GM18870 (cell line): ENCODE results near the gene RBP7.
A peak's percentile ranks its signal among the peaks of the same experiment; 100 is the strongest.
"Not testable (repeated sequence)": the region's sequence is repeated elsewhere in the genome, so short reads cannot be mapped to it uniquely, and the experiment has no call there.

Source experiments
- ATAC-seq: cut with Tn5 transposase; IDR thresholded peaks from one replicate; pipeline ENCODE4 v1.9.1; 2021; ENCODE audit warnings: moderate library complexity; ENCODE audit not compliant: unreplicated experiment

Gene RBP7

DNA sequence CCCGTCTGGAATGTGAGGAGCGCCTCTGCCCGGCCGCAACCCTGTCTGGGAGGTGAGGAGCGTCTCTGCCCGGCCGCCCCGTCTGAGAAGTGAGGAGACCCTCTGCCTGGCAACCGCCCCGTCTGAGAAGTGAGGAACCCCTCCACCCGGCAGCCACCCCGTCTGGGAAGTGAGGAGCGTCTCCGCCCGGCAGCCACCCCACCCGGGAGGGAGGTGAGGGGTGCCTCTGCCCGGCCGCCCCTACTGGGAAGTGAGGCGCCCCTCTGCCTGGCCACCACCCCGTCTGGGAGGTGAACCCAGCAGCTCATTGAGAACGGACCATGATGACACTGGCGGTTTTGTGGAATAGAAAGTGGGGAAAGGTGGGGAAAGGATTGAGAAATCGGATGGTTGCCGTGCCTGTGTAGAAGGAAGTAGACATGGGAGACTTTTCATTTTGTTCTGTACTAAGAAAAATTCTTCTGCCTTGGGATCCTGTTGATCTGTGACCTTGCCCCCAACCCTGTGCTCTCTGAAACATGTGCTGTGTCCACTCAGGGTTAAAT lies 32.0 kb downstream of the RBP7 start:
- ATAC-seq: not testable (repeated sequence)

DNA sequence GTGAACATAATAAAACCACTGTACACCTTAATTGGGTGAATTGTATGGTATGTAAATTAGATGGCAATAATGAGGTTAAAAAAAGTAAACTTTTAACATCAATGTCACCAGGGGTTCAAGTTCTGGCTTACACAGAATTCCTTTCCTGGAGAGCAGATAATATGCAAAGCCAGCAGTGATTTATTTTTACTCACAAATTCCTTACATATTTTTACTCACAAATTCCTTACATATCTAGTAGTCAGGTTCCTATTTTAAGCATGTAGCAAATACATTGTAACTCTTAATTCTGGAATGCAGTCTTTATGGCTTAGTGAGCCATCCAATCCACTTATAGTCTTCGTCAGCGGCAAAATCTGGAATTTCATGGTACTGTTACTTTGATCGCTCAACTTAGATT lies 34.4 kb downstream of the RBP7 start:
- no peak for ATAC-seq

DNA sequence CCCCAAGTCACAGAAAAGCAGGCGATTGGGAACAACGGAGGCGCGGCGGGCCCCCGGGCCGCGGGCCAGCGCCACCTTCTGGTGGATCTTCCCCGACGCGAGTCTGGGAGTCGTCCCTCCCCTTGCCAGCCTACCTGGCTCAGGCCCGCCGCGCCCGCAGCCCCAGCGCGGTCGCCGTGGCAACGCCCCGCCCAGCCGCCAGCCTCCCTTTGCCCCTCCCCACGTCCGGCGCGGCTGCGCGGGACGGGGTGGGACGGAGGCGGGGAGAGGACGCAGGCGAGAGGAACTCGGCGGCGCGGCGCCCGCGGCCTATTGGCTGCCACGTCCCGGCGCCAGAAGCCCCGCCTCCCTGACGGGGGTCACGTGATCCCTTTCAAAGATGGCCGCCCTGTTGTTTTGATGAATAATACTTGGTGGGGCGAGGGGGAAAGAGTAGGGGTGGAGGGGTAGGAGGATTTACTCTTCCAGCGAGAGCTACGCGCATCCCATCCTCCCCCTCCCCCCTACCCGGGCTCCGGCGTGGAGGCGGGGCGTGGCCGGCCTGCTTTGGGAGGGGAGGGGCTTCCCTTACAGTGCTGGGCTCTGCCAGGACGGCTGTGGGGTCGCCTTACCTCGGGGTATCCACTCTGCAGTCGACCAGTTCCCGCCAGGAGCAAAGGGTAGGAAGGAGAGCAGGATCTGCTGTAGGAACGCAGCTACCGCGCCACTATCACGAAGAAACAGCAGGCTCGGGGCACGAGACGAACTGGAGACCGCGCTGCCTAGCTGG lies 35.7 kb downstream of the RBP7 start, which contains the start of gene UBE4B:
UBE4B (plus strand) TSS at position 369 of the 769 bp plus-strand sequence. CDS start 713 bp downstream, outside the sequence.
- ATAC-seq: peak; percentile 79

DNA sequence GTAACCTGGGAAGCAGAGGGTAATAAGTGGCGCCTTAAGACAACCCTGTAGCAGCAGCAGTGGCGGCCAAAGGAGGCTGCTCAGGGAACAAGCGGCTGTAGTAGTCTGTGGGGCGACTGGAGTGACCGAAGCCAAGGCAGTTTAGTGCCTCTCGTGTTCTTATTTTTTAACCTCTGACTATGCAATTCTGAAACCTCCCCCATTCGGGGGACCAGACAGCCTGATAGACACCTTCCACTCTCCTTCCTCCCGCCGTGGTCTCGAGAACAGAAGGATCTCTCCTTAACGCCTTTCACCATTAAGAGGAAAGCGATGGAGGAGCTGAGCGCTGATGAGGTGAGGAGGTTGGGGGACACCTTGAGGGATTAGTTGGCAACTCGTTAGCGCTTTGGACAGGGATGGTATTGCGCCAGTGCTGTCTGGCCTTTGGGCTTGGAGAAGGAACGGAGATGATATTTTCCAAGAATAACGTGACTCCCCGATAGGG lies 36.4 kb downstream of the RBP7 start:
- peak; percentile 6 for ATAC-seq

DNA sequence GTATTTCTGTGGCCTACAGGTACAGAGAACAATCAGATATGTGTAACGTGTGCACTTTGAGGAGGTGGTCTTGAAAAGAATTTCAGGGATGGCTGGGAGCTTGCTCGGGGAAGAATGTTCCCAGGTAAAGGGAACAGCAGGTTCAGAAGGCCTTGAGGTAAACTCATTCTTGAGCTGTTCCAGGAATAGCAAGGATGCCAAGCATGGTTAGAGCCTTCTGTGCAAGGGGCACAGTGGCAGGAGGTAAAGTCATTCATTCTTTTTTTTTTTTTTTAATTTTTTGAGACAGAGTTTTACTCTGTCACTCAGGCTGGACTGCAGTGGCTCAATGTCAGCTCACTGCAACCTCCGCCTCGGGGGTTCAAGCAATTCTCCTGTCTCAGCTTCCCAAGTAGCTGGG lies 45.7 kb downstream of the RBP7 start:
- no peak for ATAC-seq

DNA sequence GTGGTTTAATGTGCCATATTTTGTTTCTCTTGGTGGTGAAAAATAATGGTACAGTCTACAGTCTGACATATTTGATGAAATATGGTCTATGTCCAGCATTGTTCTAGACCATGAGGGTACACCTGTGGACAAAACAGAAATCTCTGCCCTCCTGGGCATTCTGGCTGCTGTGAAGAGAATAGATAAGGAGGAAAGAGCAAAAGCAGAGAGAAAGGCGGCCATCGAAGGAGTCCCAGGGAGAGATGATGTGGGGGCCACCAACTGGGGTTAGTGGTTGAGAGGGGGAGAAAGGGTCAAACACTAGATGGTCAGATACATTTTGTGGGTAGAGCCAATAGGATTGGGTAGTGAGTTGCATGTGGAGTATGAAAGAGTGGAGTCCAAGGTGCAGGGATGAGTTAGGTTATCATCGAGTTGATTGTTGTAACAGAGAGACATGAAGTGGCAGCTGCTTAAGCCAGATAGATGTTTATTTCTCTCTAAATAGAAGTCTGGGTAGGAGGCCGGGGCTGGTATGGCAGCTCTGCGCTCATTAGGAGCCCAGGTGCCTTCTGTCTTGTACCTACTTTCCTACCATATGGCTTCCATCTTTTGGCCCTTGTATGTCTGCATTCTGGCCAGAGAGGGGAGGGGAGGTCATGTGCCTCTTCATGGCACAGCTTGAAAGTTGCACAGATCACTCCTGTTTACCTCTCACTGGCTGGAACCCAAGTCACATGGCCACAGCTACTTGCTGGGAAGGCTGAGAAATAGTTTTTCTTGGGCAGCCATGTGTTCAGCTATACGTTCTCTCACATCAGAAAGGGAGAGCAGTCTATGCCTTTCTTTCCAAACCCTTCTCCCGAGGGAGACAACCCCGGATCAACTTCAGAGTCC lies 48.7 kb downstream of the RBP7 start:
- ATAC-seq: no peak

DNA sequence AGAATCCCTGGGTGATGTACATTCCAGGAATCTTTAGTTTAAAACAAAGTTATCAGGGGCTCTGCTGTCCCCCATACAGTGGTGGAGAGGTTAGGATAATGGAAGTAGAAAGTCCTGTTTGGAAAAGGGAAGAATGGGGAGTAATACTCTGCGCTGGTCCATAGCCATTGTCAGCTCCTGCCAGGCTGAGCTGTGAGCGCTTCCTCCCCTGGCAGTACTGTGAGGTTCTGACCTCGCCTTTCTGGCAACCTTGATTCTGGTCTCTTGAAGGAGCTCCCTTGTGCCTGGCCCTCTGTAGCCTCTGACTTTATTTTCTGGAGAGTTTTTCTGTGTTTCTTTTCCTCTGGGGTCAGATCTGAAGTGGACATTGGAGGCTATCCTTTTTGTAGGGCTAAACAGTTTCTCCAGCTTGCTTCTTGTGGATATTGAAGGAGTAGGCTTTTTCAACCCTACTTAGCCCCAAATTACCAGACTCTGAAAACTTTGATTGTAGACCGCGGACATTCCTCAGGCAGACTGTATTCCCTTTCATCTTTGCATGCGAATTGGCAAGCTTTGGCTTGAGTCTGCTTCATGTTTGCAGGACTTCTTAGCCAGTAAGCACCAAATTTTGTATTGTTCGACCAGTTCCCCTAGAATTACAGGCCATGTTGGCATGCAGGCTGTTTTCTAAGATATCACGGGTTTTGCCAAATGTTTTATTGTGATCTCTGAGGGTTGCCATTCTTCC lies 49.5 kb downstream of the RBP7 start:
- ATAC-seq: no peak

DNA sequence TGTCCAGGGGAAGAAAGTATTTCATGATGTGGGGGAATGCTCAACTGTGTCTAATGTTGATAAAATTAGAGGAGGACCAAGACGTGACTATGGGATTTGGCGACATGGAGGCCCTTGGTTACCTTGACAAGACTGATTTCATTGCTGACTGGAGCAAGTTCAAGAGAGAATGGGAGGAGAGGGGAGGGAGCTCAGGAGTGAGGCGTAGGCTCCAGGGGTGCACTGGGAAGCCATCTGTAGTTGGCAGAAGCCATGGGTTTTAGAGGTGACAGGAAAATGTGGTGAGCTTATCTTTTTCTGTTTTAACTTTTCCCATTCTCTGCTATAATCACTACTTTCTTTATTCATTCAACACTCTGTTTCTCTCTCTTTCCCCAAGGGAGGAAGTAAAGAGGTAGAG lies 51.6 kb downstream of the RBP7 start:
- no peak for ATAC-seq

DNA sequence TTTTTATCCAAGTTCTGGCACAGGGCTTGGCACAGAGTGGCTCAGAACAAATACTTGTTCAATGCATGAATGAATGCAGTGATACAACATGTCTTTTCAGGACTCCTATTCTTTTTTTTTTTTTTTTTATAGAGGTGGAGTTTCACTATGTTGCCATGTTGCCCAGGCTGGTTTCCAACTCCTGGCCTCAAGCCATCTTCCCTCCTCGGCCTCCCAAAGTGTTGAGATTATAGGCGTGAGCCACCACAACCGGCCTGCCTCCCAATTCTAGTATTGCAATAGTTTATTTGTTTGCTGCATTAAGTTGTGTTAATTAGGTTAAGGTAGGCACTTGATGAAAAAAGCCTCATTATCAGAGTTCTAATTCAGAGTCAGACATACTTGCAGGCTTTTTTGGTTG lies 53.6 kb downstream of the RBP7 start:
- ATAC-seq: no peak

DNA sequence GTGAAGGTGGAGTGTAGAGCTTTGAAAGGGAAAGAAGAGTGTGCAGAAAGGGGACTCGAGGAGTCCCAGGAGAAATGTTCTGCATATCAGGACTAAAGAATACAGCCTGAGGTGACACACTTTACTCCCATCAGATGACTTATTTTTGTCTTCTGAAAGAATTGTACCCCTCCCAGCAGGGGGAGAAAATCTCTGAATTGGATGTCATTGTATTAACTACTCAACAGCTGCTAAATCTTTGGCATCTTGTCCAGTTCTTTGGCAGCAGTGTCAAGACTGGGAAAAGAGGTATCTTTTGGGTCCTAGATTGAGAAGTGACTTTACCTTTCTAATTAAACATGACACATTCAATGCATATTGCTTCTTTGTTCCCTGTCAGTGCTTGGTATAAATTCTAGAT lies 54.6 kb downstream of the RBP7 start:
- ATAC-seq: no peak

DNA sequence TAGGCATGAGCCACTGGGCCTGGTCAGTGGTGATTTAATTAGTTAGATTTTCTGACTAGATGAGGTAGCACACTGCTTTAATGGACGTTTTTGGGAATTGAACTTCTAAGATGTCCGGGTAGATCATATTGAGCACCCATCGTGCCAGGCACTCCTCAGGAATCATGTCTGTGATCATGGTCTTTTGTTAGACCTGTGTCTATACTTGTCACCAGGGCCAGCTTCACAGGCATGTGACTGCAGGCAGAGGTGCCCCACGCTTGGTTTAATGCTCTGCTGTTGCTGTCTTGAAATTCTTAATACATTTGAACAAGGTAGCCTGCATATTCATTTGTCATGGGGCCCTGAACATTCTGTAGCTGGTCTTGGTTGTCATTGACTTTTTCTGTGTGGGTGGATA lies 55.3 kb downstream of the RBP7 start:
- ATAC-seq: no peak

DNA sequence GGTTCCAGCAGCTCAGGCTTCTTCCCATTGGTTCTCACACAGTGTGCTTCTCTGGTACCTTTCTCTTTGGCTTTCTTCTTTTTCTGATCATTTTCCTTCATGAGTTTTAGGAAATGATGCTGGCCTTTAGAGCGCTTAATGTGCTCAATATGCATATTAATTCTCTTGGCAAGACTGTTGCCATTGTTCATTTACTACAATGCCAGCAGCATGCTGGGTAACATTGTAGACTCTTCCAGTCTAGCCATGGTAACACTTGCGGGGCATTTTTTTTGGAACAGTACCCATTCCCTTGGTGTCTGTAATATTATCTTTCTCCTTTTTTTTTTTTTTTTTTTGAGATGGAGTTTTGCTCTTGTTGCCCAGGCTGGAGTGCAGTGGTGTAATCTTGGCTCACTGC lies 57.4 kb downstream of the RBP7 start:
- ATAC-seq: no peak

DNA sequence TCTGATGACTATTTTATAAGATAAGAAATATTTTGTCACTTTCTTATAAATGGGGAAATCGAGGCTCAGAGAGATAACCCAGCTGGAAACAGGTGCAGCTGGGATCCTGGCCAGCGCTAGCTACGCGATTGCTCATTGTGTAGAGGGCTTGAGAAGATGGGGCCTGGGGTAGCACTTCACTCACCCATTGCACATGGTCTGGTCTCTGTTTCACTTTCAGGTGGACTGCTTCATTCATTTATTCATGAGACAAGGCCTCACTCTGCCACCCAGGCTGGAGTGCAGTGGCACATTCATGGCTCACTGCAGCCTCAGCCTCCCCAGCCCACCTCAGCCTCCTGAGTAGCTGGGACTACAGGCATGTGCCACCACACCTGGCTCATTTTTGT lies 59.6 kb downstream of the RBP7 start:
- no peak for ATAC-seq

DNA sequence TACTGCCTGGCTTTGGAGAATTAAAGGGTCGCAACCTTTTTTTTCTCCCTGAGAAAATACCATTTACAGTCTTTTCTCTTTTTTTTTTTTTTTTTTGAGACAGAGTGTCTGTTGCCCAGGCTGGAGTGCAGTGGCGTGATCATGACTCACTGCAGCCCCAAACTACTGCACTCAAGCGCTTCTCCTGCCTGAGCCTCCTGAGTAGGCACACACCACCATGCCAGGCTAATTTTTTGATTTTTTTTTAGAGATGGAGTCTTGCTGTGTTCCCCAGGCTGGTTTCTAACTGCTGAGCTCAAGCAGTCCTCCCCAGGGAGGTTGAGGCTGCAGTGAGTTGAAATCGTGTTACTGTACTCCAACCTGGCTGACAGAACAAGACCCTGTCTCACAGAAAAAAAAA lies 60.3 kb downstream of the RBP7 start:
- ATAC-seq: no peak

DNA sequence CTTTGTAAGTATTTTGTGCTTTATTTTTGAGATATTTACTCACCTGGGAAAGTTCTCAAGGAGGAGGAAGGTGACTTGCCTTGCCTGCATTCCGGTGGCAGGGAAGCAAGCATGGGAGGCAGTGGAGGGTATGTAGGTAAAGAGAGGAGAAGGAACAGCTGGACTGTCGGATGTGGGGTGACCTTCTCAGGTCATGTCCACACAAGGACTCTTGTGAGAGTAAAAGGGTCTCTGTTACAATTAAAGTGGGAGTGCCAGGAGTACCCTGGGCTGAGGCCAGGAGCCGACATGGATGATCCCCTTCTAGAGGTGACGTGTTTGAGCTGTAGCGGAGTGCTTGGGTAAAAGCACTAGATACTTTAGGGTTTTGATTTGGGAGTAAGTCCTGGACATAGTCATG lies 60.8 kb downstream of the RBP7 start:
- no peak for ATAC-seq

DNA sequence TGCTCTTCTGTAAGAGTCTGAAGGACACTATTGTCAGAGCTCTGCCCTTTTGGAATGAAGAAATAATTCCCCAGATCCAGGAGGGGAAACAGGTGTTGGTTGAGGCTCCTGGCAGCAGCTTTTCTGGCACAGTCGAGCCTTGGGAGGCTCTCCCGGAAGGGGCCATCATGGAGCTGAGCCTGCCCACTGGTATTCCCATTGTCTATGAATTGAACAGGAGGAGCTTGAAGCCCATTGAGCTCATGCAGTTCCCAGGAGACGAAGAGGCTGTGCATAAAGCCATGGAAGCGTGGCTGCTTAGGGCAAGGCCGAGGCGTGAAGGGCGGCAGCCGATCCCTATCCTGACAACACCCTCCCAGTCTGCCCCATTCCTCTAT lies 62.3 kb downstream of the RBP7 start:
- no peak for ATAC-seq

DNA sequence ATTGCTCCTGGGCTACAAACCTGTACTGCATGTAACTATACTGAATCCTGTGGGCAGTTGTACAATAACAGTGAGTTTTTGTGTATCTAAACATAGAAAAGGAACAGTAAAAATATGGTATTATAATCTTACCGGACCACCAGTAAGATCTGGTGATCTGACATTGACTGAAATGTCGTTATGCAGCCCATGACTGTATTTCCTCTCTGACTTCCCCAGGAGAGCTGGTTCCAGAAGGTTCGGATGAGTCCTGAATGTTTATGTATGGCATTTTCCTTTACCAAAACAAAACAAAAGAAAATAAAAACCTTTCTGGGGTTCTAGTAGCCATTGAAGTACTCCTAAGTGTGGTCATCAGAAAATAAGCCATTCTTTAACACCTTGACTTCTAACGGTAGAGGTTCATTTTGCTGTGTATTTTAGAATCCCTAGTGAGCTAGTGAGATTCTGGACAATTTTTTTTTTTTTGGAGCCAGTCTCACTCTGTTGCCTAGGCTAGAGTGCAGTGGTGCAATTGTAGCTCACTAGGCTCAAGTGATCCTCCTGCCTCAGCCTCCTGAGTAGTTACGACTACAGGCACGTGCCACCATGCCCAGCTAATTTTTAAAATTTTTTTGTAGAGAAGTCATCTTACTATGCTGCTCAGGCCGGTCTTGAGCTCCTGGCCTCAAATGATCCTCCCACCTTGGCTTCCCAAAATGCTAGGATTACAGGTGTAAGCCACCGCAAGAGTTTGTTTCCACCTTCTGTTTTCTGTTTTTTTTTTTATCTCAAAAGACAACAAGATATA lies 63.5 kb downstream of the RBP7 start:
- ATAC-seq: no peak

DNA sequence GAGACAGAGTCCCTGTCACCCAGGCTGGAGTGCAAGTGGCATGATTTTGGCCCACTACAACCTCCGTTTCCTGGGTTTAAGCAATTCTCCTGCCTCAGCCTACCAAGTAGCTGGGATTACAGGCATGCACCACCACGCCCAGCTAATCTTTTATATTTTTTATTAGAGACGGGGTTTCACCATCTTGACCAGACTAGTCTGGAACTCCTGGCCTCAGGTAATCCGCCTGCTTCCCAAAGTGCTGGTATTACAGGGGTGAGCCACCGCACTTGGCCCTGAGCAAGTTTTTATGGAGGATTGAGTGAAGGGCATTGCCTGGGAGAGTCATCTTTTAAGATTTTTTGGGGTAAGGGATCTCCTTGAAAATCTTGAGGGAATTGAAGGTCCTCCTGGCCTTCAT lies 64.2 kb downstream of the RBP7 start:
- no peak for ATAC-seq

DNA sequence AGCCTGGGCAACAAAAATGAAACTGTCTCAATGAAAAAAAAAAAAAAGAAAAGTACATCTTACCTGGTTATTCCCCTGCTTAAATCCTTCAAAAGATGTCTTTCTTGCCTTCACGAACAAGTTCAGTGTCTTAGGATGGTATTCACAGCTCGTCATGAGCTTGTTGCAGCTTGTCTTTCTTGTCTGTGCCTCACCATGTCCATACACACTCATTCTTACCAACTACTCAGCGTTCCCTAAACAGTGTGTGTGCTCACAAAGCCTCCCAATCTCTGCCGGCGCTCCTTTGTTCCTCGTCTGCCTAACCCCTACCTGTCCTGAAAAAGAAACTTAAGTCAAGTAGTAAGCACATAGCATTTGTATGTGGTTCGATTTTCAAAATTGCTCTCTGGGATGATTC lies 66.8 kb downstream of the RBP7 start:
- no peak for ATAC-seq
